IMR-90 (cell line): Measurements from ENCODE around the gene TACC3. TPM values are rescaled to one million over a fixed set of nuclear protein-coding genes. Genes with fewer than 3 reads are reported as not detected.
A peak's percentile ranks its signal among the peaks of the same experiment; 100 is the strongest.

ENCODE experiments used
- ELK1 ChIP-seq: fragments of 150-350 bp; IDR thresholded peaks from 2 replicates; pipeline ENCODE4 v1.6.1; 2016; ENCODE audit warnings: low read depth, mild to moderate bottlenecking, low read length, moderate library complexity, borderline replicate concordance
- FOS ChIP-seq: fragments of 150-350 bp; IDR thresholded peaks from 2 replicates; pipeline ENCODE4 v1.6.1; 2016; ENCODE audit warnings: low read depth, low read length
- RFX5 ChIP-seq: IDR thresholded peaks from 2 replicates; pipeline ENCODE4 v1.8.0; 2012; ENCODE audit warnings: low read depth, mild to moderate bottlenecking, low read length, moderate library complexity
- polyA plus RNA-seq, 3 experiments: library from polyadenylated mRNA; depleted of rRNA; stranded (reverse); fragments of >200 nt; gene quantifications; 2 replicates each; pipeline ENCODE4 v1.2.3, GENCODE V29; 2012; ENCODE audit warnings: low replicate concordance in 1 of 3
- total RNA-seq: library from RNA; depleted of rRNA; stranded (reverse); fragments of >200 nt; gene quantifications from 2 replicates; pipeline ENCODE4 v1.2.3, GENCODE V29; 2012

The TACC3 gene
- total and polyA plus RNA-seq, 2 of the 4 experiments (the other 2 are of a cell fraction), result 15.1 to 49.7 TPM

DNA sequence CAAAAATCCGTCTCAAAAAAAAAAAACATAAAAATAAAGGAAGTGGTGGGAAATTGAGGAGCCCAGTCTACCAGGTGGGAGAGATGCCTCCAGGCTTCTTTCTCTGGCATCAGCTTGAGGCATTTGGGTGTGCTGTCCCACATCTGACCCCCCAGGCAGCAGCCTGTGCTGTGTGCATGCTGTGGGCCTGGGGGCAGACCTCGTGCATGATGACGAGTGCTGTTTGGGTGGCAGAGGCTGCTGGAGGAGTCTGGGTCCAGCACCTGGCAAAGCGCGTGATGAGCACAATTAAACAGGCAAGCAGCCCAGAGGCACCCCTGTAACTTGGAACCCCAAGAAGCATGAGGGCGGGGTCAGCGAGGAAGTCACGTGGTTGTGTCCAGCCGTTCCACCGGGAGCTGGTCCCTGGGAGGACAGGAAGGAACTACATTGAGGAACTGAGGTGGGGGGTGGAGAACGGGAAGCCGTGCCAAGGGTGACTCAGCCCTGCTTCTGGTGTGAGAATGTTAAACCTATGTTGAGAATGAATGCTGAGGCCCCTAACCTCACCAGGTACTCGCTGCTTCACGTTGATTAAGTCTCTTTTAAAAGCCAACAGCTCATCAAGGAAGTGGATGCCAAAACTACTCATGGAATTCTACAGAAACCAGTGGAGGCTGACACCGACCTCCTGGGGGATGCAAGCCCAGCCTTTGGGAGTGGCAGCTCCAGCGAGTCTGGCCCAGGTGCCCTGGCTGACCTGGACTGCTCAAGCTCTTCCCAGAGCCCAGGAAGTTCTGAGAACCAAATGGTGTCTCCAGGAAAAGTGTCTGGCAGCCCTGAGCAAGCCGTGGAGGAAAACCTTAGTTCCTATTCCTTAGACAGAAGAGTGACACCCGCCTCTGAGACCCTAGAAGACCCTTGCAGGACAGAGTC lies 6.1 kb downstream of the TACC3 start (continued):
- no peak for TF ChIP-seq ELK1
- peak; percentile 27; the same call in 1 of the 2 replicates for TF ChIP-seq FOS
- no peak for TF ChIP-seq RFX5
